ENCODE results near the gene RIPK1.

DNA sequence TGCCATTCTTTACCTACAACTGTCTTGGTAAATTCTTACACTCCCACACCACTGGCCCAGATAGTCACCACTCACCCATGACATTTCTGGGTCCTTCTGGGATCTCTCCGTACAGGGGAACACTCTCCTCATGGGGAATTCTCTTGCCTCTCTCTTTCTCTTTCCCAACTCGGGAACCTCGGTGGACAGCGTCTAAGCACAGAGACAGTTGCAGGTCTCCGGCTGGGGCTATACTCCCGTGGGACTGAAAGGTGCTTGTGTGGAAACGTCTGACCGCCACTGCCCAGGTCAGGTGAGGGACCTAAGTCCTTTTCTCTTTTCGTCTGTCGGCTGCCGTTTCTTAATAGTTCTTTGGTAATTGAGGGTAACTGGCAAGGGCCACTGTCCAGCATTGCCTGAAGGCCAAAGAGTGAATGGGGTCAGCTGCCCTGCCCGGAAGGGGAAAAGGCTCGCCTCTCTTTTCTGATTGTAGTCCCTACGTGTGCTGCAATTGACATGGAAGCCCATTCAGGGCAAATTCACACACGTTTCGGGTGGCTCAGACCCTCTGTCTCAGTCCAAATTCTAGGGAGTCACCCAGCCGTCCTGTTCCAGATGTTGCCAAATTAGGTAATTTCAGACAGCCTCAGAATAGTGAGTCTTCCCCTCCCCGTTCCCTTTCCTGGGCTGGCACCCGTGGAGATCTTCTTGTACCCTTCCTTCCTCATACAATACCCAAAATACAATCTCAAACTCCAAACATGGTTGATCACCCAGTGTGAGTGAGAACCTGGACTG is 31.2 kb upstream of the RIPK1 start:
- TF ChIP-seq, protein P1, sequence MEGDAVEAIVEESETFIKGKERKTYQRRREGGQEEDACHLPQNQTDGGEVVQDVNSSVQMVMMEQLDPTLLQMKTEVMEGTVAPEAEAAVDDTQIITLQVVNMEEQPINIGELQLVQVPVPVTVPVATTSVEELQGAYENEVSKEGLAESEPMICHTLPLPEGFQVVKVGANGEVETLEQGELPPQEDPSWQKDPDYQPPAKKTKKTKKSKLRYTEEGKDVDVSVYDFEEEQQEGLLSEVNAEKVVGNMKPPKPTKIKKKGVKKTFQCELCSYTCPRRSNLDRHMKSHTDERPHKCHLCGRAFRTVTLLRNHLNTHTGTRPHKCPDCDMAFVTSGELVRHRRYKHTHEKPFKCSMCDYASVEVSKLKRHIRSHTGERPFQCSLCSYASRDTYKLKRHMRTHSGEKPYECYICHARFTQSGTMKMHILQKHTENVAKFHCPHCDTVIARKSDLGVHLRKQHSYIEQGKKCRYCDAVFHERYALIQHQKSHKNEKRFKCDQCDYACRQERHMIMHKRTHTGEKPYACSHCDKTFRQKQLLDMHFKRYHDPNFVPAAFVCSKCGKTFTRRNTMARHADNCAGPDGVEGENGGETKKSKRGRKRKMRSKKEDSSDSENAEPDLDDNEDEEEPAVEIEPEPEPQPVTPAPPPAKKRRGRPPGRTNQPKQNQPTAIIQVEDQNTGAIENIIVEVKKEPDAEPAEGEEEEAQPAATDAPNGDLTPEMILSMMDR (conservative IDR thresholded peaks at IDR 0.05; ENCODE audit: low read depth, low read length), result no peak
- no peak for TF ChIP-seq EZH2phosphoT487 (IDR thresholded peaks at IDR 0.05; ENCODE audit: borderline replicate concordance, low read length)

Measured in PC-3 (cell line).